Mesenchymal stem cell (in vitro differentiated cells and primary cell): Measurements from ENCODE around the gene TLK1.

ENCODE experiments used
- DNase-seq: peaks from one replicate; pipeline ENCODE4 v3.0.0-alpha.2; 2013
- H2AFZ ChIP-seq: one replicate; pipeline ENCODE4 v1.6.1; 2013; ENCODE audit warnings: low read depth, mild to moderate bottlenecking, control low read depth, inconsistent platforms, low read length, moderate library complexity
- H2AK5ac ChIP-seq: 2 replicates; pipeline ENCODE4 v1.6.1; 2013; ENCODE audit warnings: low read length, moderate library complexity, mild to moderate bottlenecking, inconsistent platforms; ENCODE audit not compliant: severe bottlenecking
- H2BK120ac ChIP-seq: one replicate; pipeline ENCODE4 v1.6.1; 2013; ENCODE audit warnings: low read depth, mild to moderate bottlenecking, inconsistent platforms, low read length, moderate library complexity
- H2BK12ac ChIP-seq, 2 experiments: one replicate each; pipeline ENCODE4 v1.6.1; 2013; ENCODE audit warnings: inconsistent platforms in 2 of 2, low read length in 2 of 2, mild to moderate bottlenecking in 2 of 2, moderate library complexity in 2 of 2, control low read depth in 1 of 2
- H2BK15ac ChIP-seq: one replicate; pipeline ENCODE4 v1.6.1; 2013; ENCODE audit warnings: mild to moderate bottlenecking, low read depth, inconsistent platforms; ENCODE audit not compliant: poor library complexity, severe bottlenecking
- H2BK5ac ChIP-seq: 2 replicates; pipeline ENCODE4 v1.6.1; 2013; ENCODE audit warnings: low read depth, mild to moderate bottlenecking, low read length, control low read depth, inconsistent platforms; ENCODE audit not compliant: poor library complexity, severe bottlenecking
- H3K14ac ChIP-seq, 2 experiments: one replicate each; pipeline ENCODE4 v1.6.1; 2013; ENCODE audit warnings: inconsistent platforms in 2 of 2, low read length in 2 of 2, control low read depth in 1 of 2, mild to moderate bottlenecking in 1 of 2, moderate library complexity in 1 of 2
- H3K18ac ChIP-seq, 2 experiments: one replicate each; pipeline ENCODE4 v1.6.1; 2013; ENCODE audit warnings: inconsistent platforms in 2 of 2, low read length in 2 of 2, control low read depth in 1 of 2, low read depth in 1 of 2, mild to moderate bottlenecking in 1 of 2
- H3K23ac ChIP-seq, 2 experiments: one replicate each; pipeline ENCODE4 v1.6.1; 2013; ENCODE audit warnings: inconsistent platforms in 2 of 2, low read length in 2 of 2, mild to moderate bottlenecking in 2 of 2, moderate library complexity in 2 of 2, control low read depth in 1 of 2
- H3K27ac ChIP-seq: 2 replicates; pipeline ENCODE4 v1.5.1; 2013; ENCODE audit warnings: mild to moderate bottlenecking, moderate library complexity, low read length, control low read depth, inconsistent platforms; ENCODE audit not compliant: poor library complexity, severe bottlenecking
- H3K27me3 ChIP-seq, 2 experiments: 2 replicates each; pipeline versions ENCODE4 v1.6.1 to v1.7.0; 2013; ENCODE audit warnings: low read length in 2 of 2, mild to moderate bottlenecking in 2 of 2, moderate library complexity in 2 of 2, control low read depth in 1 of 2, inconsistent platforms in 1 of 2; ENCODE audit not compliant: control insufficient read depth in 1 of 2, insufficient read depth in 1 of 2
- H3K36me3 ChIP-seq, 2 experiments: 2 replicates each; pipeline versions ENCODE4 v1.6.1 to v1.7.0; 2013; ENCODE audit warnings: low read length in 2 of 2, control low read depth in 1 of 2, inconsistent platforms in 1 of 2, low read depth in 1 of 2, mild to moderate bottlenecking in 1 of 2; ENCODE audit not compliant: insufficient read depth in 2 of 2, control insufficient read depth in 1 of 2
- H3K4ac ChIP-seq, 2 experiments: one replicate each; pipeline ENCODE4 v1.6.1; 2013; ENCODE audit warnings: inconsistent platforms in 2 of 2, low read length in 2 of 2, mild to moderate bottlenecking in 2 of 2, moderate library complexity in 2 of 2, control low read depth in 1 of 2, low read depth in 1 of 2
- H3K4me1 ChIP-seq: 2 replicates; pipeline ENCODE4 v1.6.1; 2013; ENCODE audit warnings: low read depth, low read length, control low read depth; ENCODE audit not compliant: control insufficient read depth, insufficient read depth
- H3K4me2 ChIP-seq: 2 replicates; pipeline ENCODE4 v1.6.1; 2013; ENCODE audit warnings: low read length, mild to moderate bottlenecking, inconsistent platforms; ENCODE audit not compliant: poor library complexity, severe bottlenecking
- H3K4me3 ChIP-seq, 2 experiments: 2 replicates each; pipeline versions ENCODE4 v1.5.1 to v1.7.0; 2013; ENCODE audit warnings: low read length in 2 of 2, mild to moderate bottlenecking in 2 of 2, control low read depth in 1 of 2, low read depth in 1 of 2; ENCODE audit not compliant: insufficient read depth in 1 of 2
- H3K79me1 ChIP-seq: replicated peaks from 2 replicates; pipeline ENCODE4 v1.6.1; 2013; ENCODE audit warnings: mild to moderate bottlenecking, control low read depth, low read length, inconsistent platforms; ENCODE audit not compliant: poor library complexity, severe bottlenecking
- H3K9ac ChIP-seq: 2 replicates; pipeline ENCODE4 v1.7.0; 2013; ENCODE audit warnings: mild to moderate bottlenecking, low read length, moderate library complexity
- H3K9me3 ChIP-seq: 2 replicates; pipeline ENCODE4 v1.7.0; 2013; ENCODE audit warnings: mild to moderate bottlenecking, low read length; ENCODE audit not compliant: control insufficient read depth
- H4K8ac ChIP-seq: one replicate; pipeline ENCODE4 v1.6.1; 2013; ENCODE audit warnings: inconsistent platforms, mild to moderate bottlenecking, low read length, moderate library complexity
- H4K91ac ChIP-seq: one replicate; pipeline ENCODE4 v1.6.1; 2013; ENCODE audit warnings: mild to moderate bottlenecking, low read length, inconsistent platforms
- WGBS: methylation state at CpG from one replicate; pipeline ENCODE4 v1.1.7; 2013; ENCODE audit warnings: mixed read lengths; 5-methylcytosine and 5-hydroxymethylcytosine counted together

Gene TLK1

GRCh38 chr2:171205551-171205950 is 44.9 kb upstream of the TLK1 start:
- Histone ChIP-seq H4K91ac (no peak overlapping the region), H2AFZ (no peak overlapping the region), H3K4me3 (no peak overlapping the region), H3K4me2 (no peak overlapping the region), H4K8ac (no peak overlapping the region), H2BK12ac (no peak overlapping the region), H3K27ac (no peak overlapping the region), H3K9ac (no peak overlapping the region), H3K4me1 (no peaks in the 10 kb centered on the region), H3K18ac (no peak overlapping the region), H3K36me3 (no peaks in the 10 kb centered on the region), H3K9me3 (peaks cover 6% of the 10 kb centered on the region), H2BK15ac (no peak overlapping the region), H2AK5ac (no peak overlapping the region), H3K14ac (no peak overlapping the region), H2BK120ac (no peak overlapping the region), H3K27me3 (peaks cover 0 to 3% of the 10 kb centered on the region in 2 experiments), H3K79me1 (no peaks in the 10 kb centered on the region), H3K23ac (no peak overlapping the region), H3K4ac (no peak overlapping the region), H2BK5ac (no peak overlapping the region)
- 100% methylated on average over 2 of the region's 2 CpGs for WGBS
- DNase-seq = no peak

DNA sequence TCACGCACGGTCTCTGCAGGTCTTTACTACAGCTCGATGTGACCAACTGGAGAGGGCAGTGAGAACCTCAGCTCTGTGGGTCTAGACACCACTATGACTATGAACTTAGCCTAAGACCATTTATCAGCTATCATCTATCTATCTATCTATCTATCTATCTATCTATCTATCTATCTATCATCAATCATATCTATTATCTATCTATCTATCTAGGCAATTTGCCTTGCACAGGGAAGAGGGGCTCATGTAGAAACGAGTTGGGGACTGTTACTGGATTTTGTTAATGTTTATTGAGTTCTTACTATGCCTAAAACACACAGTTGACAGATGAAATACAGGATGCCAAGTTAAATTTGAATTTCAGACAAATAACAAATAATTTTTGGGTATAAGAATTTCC is 41.1 kb upstream of the TLK1 start:
- Histone ChIP-seq H2AFZ (no peak overlapping the region), H3K23ac (no peak overlapping the region), H3K9me3 (peaks cover 4% of the 10 kb centered on the region), H3K4me3 (no peak overlapping the region), H3K79me1 (no peaks in the 10 kb centered on the region), H3K14ac (no peak overlapping the region), H3K18ac (no peak overlapping the region), H2BK12ac (no peak overlapping the region), H3K4ac (no peak overlapping the region), H2BK5ac (no peak overlapping the region), H3K4me1 (no peaks in the 10 kb centered on the region), H3K36me3 (no peaks in the 10 kb centered on the region), H3K27ac (no peak overlapping the region), H2BK15ac (no peak overlapping the region), H4K91ac (no peak overlapping the region), H3K9ac (no peak overlapping the region), H4K8ac (no peak overlapping the region), H3K4me2 (no peak overlapping the region), H3K27me3 (no peaks in the 10 kb centered on the region), H2AK5ac (no peak overlapping the region), H2BK120ac (no peak overlapping the region)
- no peak for DNase-seq
- WGBS = 99% methylated on average over 3 of the region's 4 CpGs

- no peak overlapping the region for H4K91ac ChIP-seq
- H2AFZ ChIP-seq = no peak overlapping the region
- WGBS = 94% methylated on average over 1 of the region's 1 CpG
- no peak for DNase-seq
- no peak overlapping the region for H3K23ac ChIP-seq
- H2BK15ac ChIP-seq = no peak overlapping the region
- no peak overlapping the region for H2AK5ac ChIP-seq
- no peak overlapping the region for H3K4ac ChIP-seq
- no peak overlapping the region for H2BK12ac ChIP-seq
- no peak overlapping the region for H2BK120ac ChIP-seq
- H2BK5ac ChIP-seq = no peak overlapping the region
- H3K27ac ChIP-seq = no peak overlapping the region
- H3K4me3 ChIP-seq = no peak overlapping the region
- H3K4me1 ChIP-seq = no peaks in the 10 kb centered on the region
- H3K36me3 ChIP-seq = no peaks in the 10 kb centered on the region
- no peaks in the 10 kb centered on the region for H3K79me1 ChIP-seq
- H3K9ac ChIP-seq = no peak overlapping the region
- H3K9me3 ChIP-seq = no peaks in the 10 kb centered on the region
- H3K4me2 ChIP-seq = no peak overlapping the region
- no peak overlapping the region for H4K8ac ChIP-seq
- H3K14ac ChIP-seq = no peak overlapping the region
- no peaks in the 10 kb centered on the region for H3K27me3 ChIP-seq
- H3K18ac ChIP-seq = no peak overlapping the region
These were observed 40.6 kb upstream of the TLK1 start for GRCh38 chr2:171201271-171201670.

GRCh38 chr2:171200469-171200868 is 39.8 kb upstream of the TLK1 start:
- Histone ChIP-seq H2BK120ac (no peak overlapping the region), H3K9me3 (no peaks in the 10 kb centered on the region), H2BK5ac (no peak overlapping the region), H3K27me3 (no peaks in the 10 kb centered on the region), H4K8ac (no peak overlapping the region), H3K4ac (no peak overlapping the region), H2AFZ (no peak overlapping the region), H3K14ac (no peak overlapping the region), H3K4me3 (no peak overlapping the region), H4K91ac (no peak overlapping the region), H3K4me1 (no peaks in the 10 kb centered on the region), H3K4me2 (no peak overlapping the region), H3K79me1 (no peaks in the 10 kb centered on the region), H3K27ac (no peak overlapping the region), H3K23ac (no peak overlapping the region), H2BK15ac (no peak overlapping the region), H3K9ac (no peak overlapping the region), H3K18ac (no peak overlapping the region), H3K36me3 (no peaks in the 10 kb centered on the region), H2BK12ac (no peak overlapping the region), H2AK5ac (no peak overlapping the region)
- DNase-seq = no peak
- WGBS = 95% methylated on average over 1 of the region's 1 CpG
